Retinal pigment epithelial cell (primary cell): Measurements from ENCODE around the gene HCAR3.
"Not testable (repeated sequence)": the region's sequence is repeated elsewhere in the genome, so short reads cannot be mapped to it uniquely, and the experiment has no call there.

ENCODE experiments used
- DNase-seq: peaks from one replicate; pipeline ENCODE4 v3.0.0-alpha.2; 2010; ENCODE audit warnings: low read depth
- H3K4me3 ChIP-seq: 2 replicates; pipeline ENCODE4 v1.5.1; 2011; ENCODE audit warnings: mild to moderate bottlenecking, low read length, control low read depth, moderate library complexity
- TF ChIP-seq, protein P1 (sequence below): conservative IDR thresholded peaks from 2 replicates; pipeline ENCODE4 v1.5.1; 2011; ENCODE audit warnings: low read depth, low read length, control low read depth, inconsistent platforms

Gene HCAR3

DNA sequence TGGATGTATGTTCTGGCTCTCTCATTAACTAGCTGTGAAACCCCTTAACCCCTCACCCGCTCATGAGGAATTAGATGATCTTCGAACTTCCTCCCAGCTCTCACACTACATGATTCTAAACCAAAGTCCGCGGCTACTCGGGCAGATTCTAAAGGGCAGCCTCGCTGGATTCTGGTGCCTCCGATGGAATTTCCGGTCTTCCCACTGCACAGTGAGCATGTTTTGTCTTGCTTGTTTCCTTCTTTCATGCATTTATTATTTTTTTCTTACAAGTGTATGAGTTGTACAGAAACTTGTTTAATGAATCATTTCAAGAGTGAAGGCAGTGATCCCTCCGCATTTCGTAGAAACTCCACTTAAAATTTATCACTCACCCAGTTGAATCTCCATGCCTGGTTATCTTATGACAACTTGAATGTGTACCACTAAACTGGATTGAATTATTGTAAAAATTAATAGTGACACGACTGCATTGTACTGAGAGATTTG is 4.5 kb upstream of the HCAR3 start:
- DNase-seq, result no peak
- TF ChIP-seq, protein P1, sequence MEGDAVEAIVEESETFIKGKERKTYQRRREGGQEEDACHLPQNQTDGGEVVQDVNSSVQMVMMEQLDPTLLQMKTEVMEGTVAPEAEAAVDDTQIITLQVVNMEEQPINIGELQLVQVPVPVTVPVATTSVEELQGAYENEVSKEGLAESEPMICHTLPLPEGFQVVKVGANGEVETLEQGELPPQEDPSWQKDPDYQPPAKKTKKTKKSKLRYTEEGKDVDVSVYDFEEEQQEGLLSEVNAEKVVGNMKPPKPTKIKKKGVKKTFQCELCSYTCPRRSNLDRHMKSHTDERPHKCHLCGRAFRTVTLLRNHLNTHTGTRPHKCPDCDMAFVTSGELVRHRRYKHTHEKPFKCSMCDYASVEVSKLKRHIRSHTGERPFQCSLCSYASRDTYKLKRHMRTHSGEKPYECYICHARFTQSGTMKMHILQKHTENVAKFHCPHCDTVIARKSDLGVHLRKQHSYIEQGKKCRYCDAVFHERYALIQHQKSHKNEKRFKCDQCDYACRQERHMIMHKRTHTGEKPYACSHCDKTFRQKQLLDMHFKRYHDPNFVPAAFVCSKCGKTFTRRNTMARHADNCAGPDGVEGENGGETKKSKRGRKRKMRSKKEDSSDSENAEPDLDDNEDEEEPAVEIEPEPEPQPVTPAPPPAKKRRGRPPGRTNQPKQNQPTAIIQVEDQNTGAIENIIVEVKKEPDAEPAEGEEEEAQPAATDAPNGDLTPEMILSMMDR, result no peak
- no peak overlapping the region for H3K4me3 ChIP-seq

DNA sequence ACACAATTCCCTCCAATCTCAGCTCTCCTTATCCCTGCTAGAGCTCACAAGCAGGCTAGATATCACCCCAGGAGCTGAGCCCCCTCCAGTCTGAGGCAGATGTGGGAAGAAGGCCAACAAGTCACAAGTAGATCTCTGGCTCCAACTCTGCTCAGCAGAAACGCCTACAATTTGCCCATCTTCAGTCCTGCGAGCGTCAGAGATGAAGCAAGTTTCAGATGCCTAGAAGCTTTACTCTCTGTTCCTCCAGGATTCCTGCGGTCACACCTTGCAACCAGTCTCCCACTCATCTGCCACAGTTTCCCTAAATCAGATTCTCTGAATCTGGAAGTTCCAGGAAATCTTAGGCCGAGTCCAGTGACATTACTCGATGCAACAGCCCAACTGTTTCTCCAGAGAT is 1.4 kb downstream of the HCAR3 start:
- DNase-seq, H3K4me3 ChIP-seq: not testable (repeated sequence)

DNA sequence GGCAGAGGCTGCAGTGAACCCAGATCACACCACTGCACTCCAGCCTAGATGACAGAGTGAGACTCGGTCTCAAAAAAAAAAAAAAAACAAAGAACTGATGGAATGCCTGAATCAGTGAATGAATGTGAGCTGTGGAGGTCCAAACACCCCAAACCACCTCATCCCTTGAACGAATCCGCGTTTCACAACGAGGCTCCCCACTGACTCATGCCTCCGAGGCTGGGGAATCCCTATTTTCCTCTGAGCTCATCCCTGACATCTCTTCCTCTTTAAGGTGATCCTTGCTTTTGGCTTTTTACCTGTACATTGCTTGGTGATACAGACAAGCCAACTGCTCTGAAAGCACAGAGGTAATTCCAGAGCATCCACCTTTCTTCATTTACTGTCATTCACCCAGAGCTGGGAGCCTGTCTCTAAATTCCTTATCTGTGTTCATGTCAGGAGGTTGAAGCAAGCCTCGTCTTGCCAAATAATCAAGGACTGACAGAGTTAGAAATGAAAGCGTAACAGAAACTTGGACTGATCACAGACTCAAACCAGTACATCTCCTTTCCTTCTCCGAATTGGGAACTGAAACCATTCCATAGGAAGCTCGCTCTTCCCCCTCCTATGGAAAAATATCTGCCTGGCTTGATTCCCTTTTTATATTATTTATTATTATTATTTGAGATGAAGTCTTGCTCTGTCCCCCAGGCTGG is 3.0 kb downstream of the HCAR3 start:
- not testable (repeated sequence) for H3K4me3 ChIP-seq, DNase-seq

DNA sequence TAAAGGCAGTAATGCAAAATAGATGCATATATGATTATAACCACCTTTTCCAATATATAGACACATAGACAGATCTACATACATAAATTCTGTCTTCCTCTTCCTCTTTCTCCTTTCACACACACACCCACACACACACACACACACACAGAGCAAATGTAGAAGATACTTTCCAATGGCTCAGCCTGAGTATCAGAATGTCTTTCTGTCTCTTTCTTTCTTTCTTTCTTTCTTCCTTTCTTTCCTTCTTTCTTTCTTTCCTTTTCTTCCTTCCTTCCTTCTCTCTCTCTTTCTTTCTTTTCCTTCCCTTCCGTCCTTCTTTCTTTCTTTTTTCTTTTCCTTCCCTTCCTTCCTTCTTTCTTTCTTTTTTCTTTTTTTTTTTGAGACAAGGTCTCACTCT is 5.3 kb downstream of the HCAR3 start:
- H3K4me3 ChIP-seq, DNase-seq: not testable (repeated sequence)

DNA sequence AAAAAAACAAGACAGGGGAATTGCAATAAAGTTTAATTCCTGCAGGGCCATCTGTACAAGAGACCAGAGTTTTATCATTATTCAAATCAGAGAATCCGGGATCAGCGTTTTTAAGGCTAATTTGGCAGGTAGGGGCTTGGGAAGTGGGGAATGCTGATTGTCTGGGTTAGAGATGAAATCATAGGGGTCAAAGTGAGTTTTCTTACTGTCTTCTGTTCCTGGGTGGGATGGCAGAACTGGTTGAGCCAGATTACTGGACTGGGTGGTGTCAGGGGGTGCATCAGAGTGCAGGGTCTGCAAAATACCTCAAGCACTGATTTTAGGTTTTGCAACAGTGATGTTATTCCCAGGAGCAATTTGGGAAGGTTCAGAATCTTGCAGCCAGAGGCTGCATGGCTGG is 6.3 kb downstream of the HCAR3 start:
- not testable (repeated sequence) for H3K4me3 ChIP-seq, DNase-seq

DNA sequence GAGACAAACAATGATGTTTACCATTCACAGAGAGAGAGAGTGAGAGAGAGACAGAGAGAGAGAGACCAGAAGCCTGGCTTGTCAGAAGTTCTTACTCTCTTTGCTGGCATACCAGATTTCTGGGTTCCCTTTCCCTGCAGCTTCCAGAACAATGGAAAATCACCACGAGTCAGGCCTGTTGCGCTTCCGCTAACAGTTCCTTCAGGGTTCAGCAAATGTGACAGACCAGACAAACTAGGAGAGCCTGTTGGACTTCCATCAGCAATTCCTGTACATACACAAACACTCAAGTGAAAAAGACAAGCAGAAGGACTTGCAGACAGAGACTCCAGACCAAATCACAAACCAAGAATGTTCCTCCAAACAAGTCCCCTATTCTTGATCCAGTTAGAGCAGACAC is 7.3 kb downstream of the HCAR3 start:
- not testable (repeated sequence) for H3K4me3 ChIP-seq, DNase-seq

DNA sequence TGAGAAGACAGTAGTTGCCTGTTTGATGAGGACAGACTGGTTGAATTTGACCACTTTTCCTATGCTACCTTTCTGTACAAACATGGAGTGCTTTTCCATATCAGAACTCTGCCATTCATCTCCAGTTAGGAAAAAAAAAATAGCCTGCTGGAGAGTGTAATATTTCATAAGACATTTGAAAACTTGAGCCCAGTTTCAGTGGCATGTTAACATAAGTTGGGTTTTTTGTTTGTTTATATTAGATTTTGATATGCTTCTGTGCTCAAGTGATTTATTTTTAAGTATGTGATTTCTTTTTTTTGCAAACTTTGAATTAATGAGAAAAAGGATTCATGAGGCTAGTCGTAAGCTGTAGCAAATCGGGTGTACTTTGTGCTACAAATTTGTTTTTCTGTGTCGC is 12.8 kb downstream of the HCAR3 start:
- H3K4me3 ChIP-seq, DNase-seq: not testable (repeated sequence)

DNA sequence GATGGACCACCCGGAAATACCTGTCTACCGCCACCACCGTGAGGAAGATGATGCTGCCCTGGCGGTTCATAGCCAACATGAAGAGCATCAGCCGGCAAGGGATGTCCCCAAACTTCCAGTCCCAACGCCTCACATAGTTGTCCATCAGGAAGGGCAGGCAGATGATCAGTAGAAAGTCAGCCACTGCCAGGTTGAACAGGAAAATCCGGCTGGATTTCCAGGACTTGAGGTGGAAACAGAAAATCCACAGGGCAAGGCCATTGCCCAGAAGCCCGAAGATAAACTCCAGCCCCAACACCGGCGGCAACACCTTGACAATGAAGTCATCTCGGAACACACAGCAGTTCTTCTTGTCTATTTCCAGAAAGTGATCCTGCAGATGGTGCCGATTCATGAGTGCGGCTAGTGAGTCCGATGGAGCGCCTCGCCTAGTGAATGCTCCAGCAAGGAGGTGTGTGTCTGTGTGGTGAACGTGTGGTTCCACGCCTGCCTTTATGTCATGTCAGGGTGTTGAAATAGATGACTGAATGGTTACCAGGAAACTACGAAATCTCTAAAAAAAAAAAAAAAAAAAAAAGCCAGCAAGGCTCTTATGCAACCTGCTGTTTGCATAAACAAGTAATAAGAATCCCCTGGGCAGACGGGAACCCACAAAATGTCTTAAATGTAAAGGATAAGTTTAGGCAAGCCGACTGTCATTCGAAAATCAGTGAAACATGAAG is 13.6 kb downstream of the HCAR3 start, which contains the start of gene HCAR2:
Gene HCAR2, minus strand, starts transcription at position 468 of the 722 bp plus-strand sequence. Its CDS starts 74 bp downstream, at position 394.
- not testable (repeated sequence) for H3K4me3 ChIP-seq, DNase-seq

DNA sequence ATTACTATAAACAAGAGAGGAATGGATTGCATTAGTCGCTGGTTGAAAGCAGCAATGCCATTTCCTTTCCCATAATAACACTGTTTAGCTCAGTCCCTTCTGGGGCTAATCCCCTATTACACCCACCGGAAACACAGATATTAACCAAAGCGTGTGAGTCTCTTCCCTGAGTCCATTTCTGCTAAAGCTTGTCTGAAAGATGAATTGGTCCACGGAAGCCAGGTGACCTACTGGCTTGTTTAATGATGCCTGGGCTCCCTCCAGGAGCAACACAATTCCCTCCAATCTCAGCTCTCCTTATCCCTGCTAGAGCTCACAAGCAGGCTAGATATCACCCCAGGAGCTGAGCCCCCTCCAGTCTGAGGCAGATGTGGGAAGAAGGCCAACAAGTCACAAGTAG is 15.1 kb downstream of the HCAR3 start:
- not testable (repeated sequence) for H3K4me3 ChIP-seq, DNase-seq

DNA sequence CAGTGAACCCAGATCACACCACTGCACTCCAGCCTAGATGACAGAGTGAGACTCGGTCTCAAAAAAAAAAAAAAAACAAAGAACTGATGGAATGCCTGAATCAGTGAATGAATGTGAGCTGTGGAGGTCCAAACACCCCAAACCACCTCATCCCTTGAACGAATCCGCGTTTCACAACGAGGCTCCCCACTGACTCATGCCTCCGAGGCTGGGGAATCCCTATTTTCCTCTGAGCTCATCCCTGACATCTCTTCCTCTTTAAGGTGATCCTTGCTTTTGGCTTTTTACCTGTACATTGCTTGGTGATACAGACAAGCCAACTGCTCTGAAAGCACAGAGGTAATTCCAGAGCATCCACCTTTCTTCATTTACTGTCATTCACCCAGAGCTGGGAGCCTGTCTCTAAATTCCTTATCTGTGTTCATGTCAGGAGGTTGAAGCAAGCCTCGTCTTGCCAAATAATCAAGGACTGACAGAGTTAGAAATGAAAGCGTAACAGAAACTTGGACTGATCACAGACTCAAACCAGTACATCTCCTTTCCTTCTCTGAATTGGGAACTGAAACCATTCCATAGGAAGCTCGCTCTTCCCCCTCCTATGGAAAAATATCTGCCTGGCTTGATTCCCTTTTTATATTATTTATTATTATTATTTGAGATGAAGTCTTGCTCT is 16.4 kb downstream of the HCAR3 start:
- H3K4me3 ChIP-seq, DNase-seq: not testable (repeated sequence)

DNA sequence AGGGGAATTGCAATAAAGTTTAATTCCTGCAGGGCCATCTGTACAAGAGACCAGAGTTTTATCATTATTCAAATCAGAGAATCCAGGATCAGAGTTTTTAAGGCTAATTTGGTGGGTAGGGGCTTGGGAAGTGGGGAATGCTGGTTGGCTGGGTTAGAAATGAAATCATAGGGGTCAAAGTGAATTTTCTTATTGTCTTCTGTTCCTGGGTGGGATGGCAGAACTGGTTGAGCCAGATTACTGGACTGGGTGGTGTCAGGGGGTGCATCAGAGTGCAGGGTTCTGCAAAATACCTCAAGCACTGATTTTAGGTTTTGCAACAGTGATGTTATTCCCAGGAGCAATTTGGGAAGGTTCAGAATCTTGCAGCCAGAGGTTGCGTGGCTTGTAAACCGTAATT is 19.7 kb downstream of the HCAR3 start:
- not testable (repeated sequence) for DNase-seq

DNA sequence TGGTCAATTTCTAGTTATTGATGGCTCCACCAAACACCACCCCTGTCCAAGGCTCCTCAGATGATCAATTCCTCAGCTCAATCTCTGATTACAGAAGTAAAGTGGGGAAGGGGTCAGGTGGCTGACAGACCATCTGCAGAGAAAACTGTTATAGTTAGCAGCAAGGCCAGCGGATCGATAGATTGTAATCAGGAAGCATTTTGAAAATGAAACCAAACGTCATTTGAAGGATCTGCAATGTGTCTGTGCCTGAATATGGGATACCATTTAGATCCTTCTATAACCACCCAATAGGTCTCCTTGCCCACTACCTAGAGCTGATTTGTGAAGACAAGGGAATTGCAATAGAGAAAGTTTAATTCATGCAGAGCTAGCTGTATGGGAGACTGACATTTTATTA is 25.0 kb downstream of the HCAR3 start:
- no peak for DNase-seq
- TF ChIP-seq, protein P1, result no peak
- H3K4me3 ChIP-seq, result no peak overlapping the region

More for the DNA sequence above, 19.7 kb downstream of the HCAR3 start:
- not testable (repeated sequence) for H3K4me3 ChIP-seq
